IMR-90 (cell line): Measurements from ENCODE around the gene MEIOB. TPM values are rescaled to one million over a fixed set of nuclear protein-coding genes. Genes with fewer than 3 reads are reported as not detected.

Source experiments
- ATAC-seq: fragments of 200-7000 bp; cut with Tn5 transposase; 2 replicates; pipeline ENCODE4 v1.9.1; 2020; ENCODE audit warnings: low read depth, mild to moderate bottlenecking, moderate library complexity
- BruUV-seq: library from RNA; stranded (reverse); fragments of 400-500 nt; replicated peaks from 2 replicates; lab custom pipeline; 2021; lab: Mats Ljungman, UMichigan
- CTCF ChIA-PET: fragments of 300-600 bp; formaldehyde crosslinking; extraction: SDS; loops from one replicate; lab custom pipeline; 2021; ENCODE audit warnings: antibody characterized with exemption; lab: Yijun Ruan, JAX
- POLR2A ChIA-PET: fragments of 300-600 bp; sonication (Branson Sonifier 250); formaldehyde crosslinking; loops from one replicate; lab custom pipeline; 2022; ENCODE audit warnings: antibody characterized with exemption; ENCODE audit not compliant: unreplicated experiment; lab: Charles Lee
- DNase-seq: peaks from one replicate; pipeline ENCODE4 v3.0.0; 2013
- H2AFZ ChIP-seq: replicated peaks from 2 replicates; pipeline ENCODE3; 2013; ENCODE audit warnings: low read length, mild to moderate bottlenecking; ENCODE audit not compliant: poor library complexity
- H2AK5ac ChIP-seq: 2 replicates; pipeline ENCODE4 v1.6.1; 2013; ENCODE audit warnings: low read depth, low read length, inconsistent platforms
- H2AK9ac ChIP-seq: replicated peaks from 2 replicates; pipeline ENCODE3; 2013; ENCODE audit warnings: mild to moderate bottlenecking, low read depth, low read length, moderate library complexity; ENCODE audit not compliant: poor library complexity
- H2BK120ac ChIP-seq: 2 replicates; pipeline ENCODE4 v1.6.1; 2013; ENCODE audit warnings: low read depth, low read length, inconsistent platforms
- H2BK15ac ChIP-seq: 3 replicates; pipeline ENCODE4 v1.6.1; 2013; ENCODE audit warnings: low read depth, low read length, inconsistent platforms
- H2BK20ac ChIP-seq: 2 replicates; pipeline ENCODE4 v1.6.1; 2013; ENCODE audit warnings: low read depth, mild to moderate bottlenecking, inconsistent platforms, low read length, moderate library complexity
- H2BK5ac ChIP-seq: 2 replicates; pipeline ENCODE4 v1.6.1; 2013; ENCODE audit warnings: mild to moderate bottlenecking, low read depth, low read length, inconsistent platforms; ENCODE audit not compliant: poor library complexity, severe bottlenecking
- H3K14ac ChIP-seq: replicated peaks from 2 replicates; pipeline ENCODE4 v1.6.1; 2013; ENCODE audit warnings: low read depth, low read length, inconsistent platforms
- H3K18ac ChIP-seq: 2 replicates; pipeline ENCODE4 v1.6.1; 2013; ENCODE audit warnings: low read depth, low read length, control low read depth
- H3K23ac ChIP-seq: 2 replicates; pipeline ENCODE4 v1.6.1; 2013; ENCODE audit warnings: low read depth, low read length, inconsistent platforms
- H3K27ac ChIP-seq: 2 replicates; pipeline ENCODE4 v1.5.1; 2013; ENCODE audit warnings: mild to moderate bottlenecking, control low read depth, low read length; ENCODE audit not compliant: insufficient read depth
- H3K27me3 ChIP-seq: 2 replicates; pipeline ENCODE4 v1.6.1; 2013; ENCODE audit warnings: low read length; ENCODE audit not compliant: control insufficient read depth, insufficient read depth
- H3K36me3 ChIP-seq: 2 replicates; pipeline ENCODE4 v1.6.1; 2013; ENCODE audit warnings: low read length, mixed read lengths; ENCODE audit not compliant: control insufficient read depth, insufficient read depth
- H3K4ac ChIP-seq: 2 replicates; pipeline ENCODE4 v1.6.1; 2013; ENCODE audit warnings: low read depth, low read length, inconsistent platforms
- H3K4me1 ChIP-seq: 2 replicates; pipeline ENCODE4 v1.6.1; 2013; ENCODE audit warnings: low read length, mixed read lengths; ENCODE audit not compliant: control insufficient read depth, insufficient read depth
- H3K4me2 ChIP-seq: 2 replicates; pipeline ENCODE4 v1.6.1; 2013; ENCODE audit warnings: low read depth, mild to moderate bottlenecking, control low read depth, low read length, moderate library complexity
- H3K4me3 ChIP-seq: 2 replicates; pipeline ENCODE4 v1.5.1; 2013; ENCODE audit warnings: low read depth, mild to moderate bottlenecking, control low read depth, low read length, moderate library complexity; ENCODE audit not compliant: insufficient read depth
- H3K56ac ChIP-seq: 2 replicates; pipeline ENCODE4 v1.6.1; 2013; ENCODE audit warnings: low read length, inconsistent platforms; ENCODE audit not compliant: insufficient read depth; ENCODE audit errors: extremely low read depth
- H3K79me1 ChIP-seq, 2 experiments: 2 replicates each; pipeline ENCODE4 v1.6.1; 2013; ENCODE audit warnings: low read length in 2 of 2, inconsistent platforms in 1 of 2, low read depth in 1 of 2
- H3K9ac ChIP-seq: 2 replicates; pipeline ENCODE4 v1.6.1; 2013; ENCODE audit warnings: low read depth, low read length, control low read depth
- H3K9me1 ChIP-seq: 2 replicates; pipeline ENCODE4 v1.6.1; 2013; ENCODE audit warnings: low read length, inconsistent platforms; ENCODE audit not compliant: insufficient read depth
- H3K9me3 ChIP-seq: 2 replicates; pipeline ENCODE4 v1.6.1; 2013; ENCODE audit warnings: low read length; ENCODE audit not compliant: control insufficient read depth, insufficient read depth
- H4K20me1 ChIP-seq: 2 replicates; pipeline ENCODE4 v1.6.1; 2013; ENCODE audit warnings: low read length, inconsistent platforms; ENCODE audit not compliant: insufficient read depth
- H4K5ac ChIP-seq: 2 replicates; pipeline ENCODE4 v1.6.1; 2013; ENCODE audit warnings: mild to moderate bottlenecking, low read depth, low read length, control low read depth
- H4K8ac ChIP-seq, 2 experiments: 2 replicates each; pipeline ENCODE4 v1.6.1; 2013; ENCODE audit warnings: low read depth in 2 of 2, low read length in 2 of 2, control low read depth in 1 of 2, inconsistent platforms in 1 of 2
- H4K91ac ChIP-seq: 2 replicates; pipeline ENCODE4 v1.6.1; 2013; ENCODE audit warnings: low read depth, low read length, inconsistent platforms; ENCODE audit not compliant: insufficient read depth
- MAFK ChIP-seq: IDR thresholded peaks from 2 replicates; pipeline ENCODE4 v1.6.1; 2012; ENCODE audit warnings: low read depth, low read length, improper control_type of control experiment
- MAZ ChIP-seq: IDR thresholded peaks from 2 replicates; pipeline ENCODE4 v1.6.1; 2012; ENCODE audit warnings: low read depth, mild to moderate bottlenecking, low read length, improper control_type of control experiment, moderate library complexity, borderline replicate concordance
- MXI1 ChIP-seq: IDR thresholded peaks from 2 replicates; pipeline ENCODE4 v1.6.1; 2012; ENCODE audit warnings: low read depth, mild to moderate bottlenecking, low read length, moderate library complexity, borderline replicate concordance
- NFE2L2 ChIP-seq: fragments of 150-350 bp; IDR thresholded peaks from 2 replicates; pipeline ENCODE4 v1.6.1; 2016; ENCODE audit warnings: low read depth, mild to moderate bottlenecking, low read length
- POLR2A ChIP-seq: IDR thresholded peaks from 2 replicates; pipeline ENCODE4 v1.6.1; 2012; ENCODE audit warnings: mild to moderate bottlenecking, low read depth, low read length
- RAD21 ChIP-seq: IDR thresholded peaks from 2 replicates; pipeline ENCODE4 v1.6.1; 2012; ENCODE audit warnings: low read length, improper control_type of control experiment
- RCOR1 ChIP-seq: IDR thresholded peaks from 2 replicates; pipeline ENCODE4 v1.6.1; 2012; ENCODE audit warnings: mild to moderate bottlenecking, low read length, improper control_type of control experiment; ENCODE audit not compliant: insufficient replicate concordance
- RFX5 ChIP-seq: IDR thresholded peaks from 2 replicates; pipeline ENCODE4 v1.8.0; 2012; ENCODE audit warnings: low read depth, mild to moderate bottlenecking, low read length, moderate library complexity
- SMC3 ChIP-seq: fragments of 150-350 bp; IDR thresholded peaks from 2 replicates; pipeline ENCODE4 v1.6.1; 2016; ENCODE audit warnings: low read depth, mild to moderate bottlenecking, antibody characterized with exemption, low read length, moderate library complexity
- WGBS, 2 experiments: methylation state at CpG; one replicate each; pipeline versions ENCODE4 v1.1.5 to v1.1.7; 2013; ENCODE audit warnings: missing lambda C conversion rate in 2 of 2; ENCODE audit not compliant: insufficient read length in 1 of 2; ENCODE audit errors: extremely low coverage in 2 of 2; 5-methylcytosine and 5-hydroxymethylcytosine counted together
- dilution Hi-C: fragments of 300-500 bp; cut with HindIII; formaldehyde crosslinking; loops from one replicate; pipeline ENCODE4 v1.14.3; 2018; ENCODE audit warnings: low sequenced_read_pairs; ENCODE audit not compliant: unreplicated experiment
- in situ Hi-C: fragments of 300-500 bp; cut with MboI; formaldehyde crosslinking; loops from 3 replicates; pipeline ENCODE4 v1.14.3; 2019; ENCODE audit warnings: low sequenced_read_pairs, inconsistent platforms, mixed read lengths
- intact Hi-C: fragments of 100-400 bp; cut with micrococcal nuclease; formaldehyde crosslinking; loops from 2 replicates; pipeline ENCODE4 v1.10.0; 2022
- polyA plus RNA-seq, 3 experiments: library from polyadenylated mRNA; depleted of rRNA; stranded (reverse); fragments of >200 nt; gene quantifications; 2 replicates each; pipeline ENCODE4 v1.2.3, GENCODE V29; 2012; ENCODE audit warnings: low replicate concordance in 1 of 3
- total RNA-seq: library from RNA; depleted of rRNA; stranded (reverse); fragments of >200 nt; gene quantifications from 2 replicates; pipeline ENCODE4 v1.2.3, GENCODE V29; 2012
- TF ChIP-seq, protein P1 (sequence below): fragments of 150-350 bp; IDR thresholded peaks from 2 replicates; pipeline ENCODE4 v1.6.1; 2016; ENCODE audit warnings: low read depth, mild to moderate bottlenecking, low read length, moderate library complexity, borderline replicate concordance
- TF ChIP-seq, protein P2 (sequence below): fragments of 150-350 bp; IDR thresholded peaks from 2 replicates; pipeline ENCODE4 v1.6.1; 2017; ENCODE audit warnings: mild to moderate bottlenecking, antibody characterized with exemption, low read length, low read depth
- TF ChIP-seq, protein P3 (sequence below): conservative IDR thresholded peaks from 2 replicates; pipeline ENCODE4 v1.5.1; 2012; ENCODE audit warnings: mild to moderate bottlenecking, low read depth, low read length, improper control_type of control experiment

The MEIOB gene
- total and polyA plus RNA-seq, 2 of the 4 experiments (the other 2 are of a cell fraction): 0.14 TPM; not detected in 1

DNA sequence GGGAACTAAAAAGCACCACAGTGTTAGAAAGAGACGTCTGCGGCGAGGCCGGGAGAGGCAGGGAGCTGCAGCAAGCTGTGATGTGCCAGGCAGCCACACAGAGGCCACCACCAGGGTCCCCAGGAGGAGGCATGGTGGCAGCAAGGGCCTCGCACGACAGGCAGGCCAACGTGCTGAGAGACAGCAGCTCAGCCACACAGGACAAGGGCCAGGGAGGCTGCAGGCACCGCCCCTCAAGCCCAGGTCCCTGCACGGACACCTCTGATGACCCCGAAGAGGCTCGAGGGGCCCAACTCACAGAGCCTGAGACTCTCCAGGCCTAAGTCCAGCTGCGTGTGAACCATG, 51.0 kb downstream of the MEIOB start (continued):
- TF ChIP-seq RCOR1: no peak
- TF ChIP-seq MAFK: no peak
- no peak for TF ChIP-seq SMC3

GRCh38 chr16:1820096-1820945, 51.6 kb downstream of the MEIOB start:
- Histone ChIP-seq H2BK20ac (no peak overlapping the region), H3K4me3 (no peak overlapping the region), H3K4me1 (no peaks in the 10 kb centered on the region), H2BK15ac (no peak overlapping the region), H3K36me3 (peaks cover 18% of the 10 kb centered on the region), H3K56ac (no peak overlapping the region), H2AK5ac (no peak overlapping the region), H4K91ac (no peak overlapping the region), H2BK120ac (no peak overlapping the region), H3K18ac (no peak overlapping the region), H3K27me3 (no peaks in the 10 kb centered on the region), H2BK5ac (no peak overlapping the region), H4K5ac (no peak overlapping the region), H3K23ac (no peak overlapping the region), H3K4ac (no peak overlapping the region), H3K4me2 (no peak overlapping the region), H2AK9ac (no peak overlapping the region), H3K9me3 (no peaks in the 10 kb centered on the region), H3K9ac (no peak overlapping the region), H3K14ac (no peak overlapping the region), H4K20me1 (0 out of 2 replicates have a peak, but pooled peaks cover 3% of the 10 kb centered on the region), H3K79me1 (peaks cover 2 to 22% of the 10 kb centered on the region in 2 experiments; a peak in 3 of 4 replicates), H3K27ac (no peak overlapping the region), H2AFZ (no peak overlapping the region), H3K9me1 (peaks cover 2% of the 10 kb centered on the region), H4K8ac (no peak overlapping the region)
- 88% methylated on average over 5 of the region's 25 CpGs; no CpG with 5 or more reads in 1 of the 2 experiments for WGBS, 2 experiments
- no TSS peak for BruUV-seq
- ATAC-seq: no peak
- intact Hi-C loops: no loop called here
- in situ Hi-C loops: no loop called here
- dilution Hi-C loops: no loop called here
- no peak for DNase-seq
- ChIA-PET CTCF (no interaction called here), POLR2A (no interaction called here)
- TF ChIP-seq, protein P1, sequence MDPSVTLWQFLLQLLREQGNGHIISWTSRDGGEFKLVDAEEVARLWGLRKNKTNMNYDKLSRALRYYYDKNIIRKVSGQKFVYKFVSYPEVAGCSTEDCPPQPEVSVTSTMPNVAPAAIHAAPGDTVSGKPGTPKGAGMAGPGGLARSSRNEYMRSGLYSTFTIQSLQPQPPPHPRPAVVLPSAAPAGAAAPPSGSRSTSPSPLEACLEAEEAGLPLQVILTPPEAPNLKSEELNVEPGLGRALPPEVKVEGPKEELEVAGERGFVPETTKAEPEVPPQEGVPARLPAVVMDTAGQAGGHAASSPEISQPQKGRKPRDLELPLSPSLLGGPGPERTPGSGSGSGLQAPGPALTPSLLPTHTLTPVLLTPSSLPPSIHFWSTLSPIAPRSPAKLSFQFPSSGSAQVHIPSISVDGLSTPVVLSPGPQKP: no peak
- TF ChIP-seq, protein P2, sequence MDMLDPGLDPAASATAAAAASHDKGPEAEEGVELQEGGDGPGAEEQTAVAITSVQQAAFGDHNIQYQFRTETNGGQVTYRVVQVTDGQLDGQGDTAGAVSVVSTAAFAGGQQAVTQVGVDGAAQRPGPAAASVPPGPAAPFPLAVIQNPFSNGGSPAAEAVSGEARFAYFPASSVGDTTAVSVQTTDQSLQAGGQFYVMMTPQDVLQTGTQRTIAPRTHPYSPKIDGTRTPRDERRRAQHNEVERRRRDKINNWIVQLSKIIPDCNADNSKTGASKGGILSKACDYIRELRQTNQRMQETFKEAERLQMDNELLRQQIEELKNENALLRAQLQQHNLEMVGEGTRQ: no peak
- TF ChIP-seq MXI1: no peak
- no peak for TF ChIP-seq NFE2L2
- TF ChIP-seq, protein P3, sequence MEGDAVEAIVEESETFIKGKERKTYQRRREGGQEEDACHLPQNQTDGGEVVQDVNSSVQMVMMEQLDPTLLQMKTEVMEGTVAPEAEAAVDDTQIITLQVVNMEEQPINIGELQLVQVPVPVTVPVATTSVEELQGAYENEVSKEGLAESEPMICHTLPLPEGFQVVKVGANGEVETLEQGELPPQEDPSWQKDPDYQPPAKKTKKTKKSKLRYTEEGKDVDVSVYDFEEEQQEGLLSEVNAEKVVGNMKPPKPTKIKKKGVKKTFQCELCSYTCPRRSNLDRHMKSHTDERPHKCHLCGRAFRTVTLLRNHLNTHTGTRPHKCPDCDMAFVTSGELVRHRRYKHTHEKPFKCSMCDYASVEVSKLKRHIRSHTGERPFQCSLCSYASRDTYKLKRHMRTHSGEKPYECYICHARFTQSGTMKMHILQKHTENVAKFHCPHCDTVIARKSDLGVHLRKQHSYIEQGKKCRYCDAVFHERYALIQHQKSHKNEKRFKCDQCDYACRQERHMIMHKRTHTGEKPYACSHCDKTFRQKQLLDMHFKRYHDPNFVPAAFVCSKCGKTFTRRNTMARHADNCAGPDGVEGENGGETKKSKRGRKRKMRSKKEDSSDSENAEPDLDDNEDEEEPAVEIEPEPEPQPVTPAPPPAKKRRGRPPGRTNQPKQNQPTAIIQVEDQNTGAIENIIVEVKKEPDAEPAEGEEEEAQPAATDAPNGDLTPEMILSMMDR: no peak
- no peak for TF ChIP-seq POLR2A
- no peak for TF ChIP-seq RAD21
- no peak for TF ChIP-seq RCOR1
- no peak for TF ChIP-seq MAZ
- no peak for TF ChIP-seq RFX5
